Hepatic stellate cell (primary cell): Measurements from ENCODE around the gene RNPEPL1.

Source experiments
- DNase-seq: peaks from one replicate; pipeline ENCODE4 v3.0.0; 2011; ENCODE audit warnings: low spot score

RNPEPL1 gene

DNA sequence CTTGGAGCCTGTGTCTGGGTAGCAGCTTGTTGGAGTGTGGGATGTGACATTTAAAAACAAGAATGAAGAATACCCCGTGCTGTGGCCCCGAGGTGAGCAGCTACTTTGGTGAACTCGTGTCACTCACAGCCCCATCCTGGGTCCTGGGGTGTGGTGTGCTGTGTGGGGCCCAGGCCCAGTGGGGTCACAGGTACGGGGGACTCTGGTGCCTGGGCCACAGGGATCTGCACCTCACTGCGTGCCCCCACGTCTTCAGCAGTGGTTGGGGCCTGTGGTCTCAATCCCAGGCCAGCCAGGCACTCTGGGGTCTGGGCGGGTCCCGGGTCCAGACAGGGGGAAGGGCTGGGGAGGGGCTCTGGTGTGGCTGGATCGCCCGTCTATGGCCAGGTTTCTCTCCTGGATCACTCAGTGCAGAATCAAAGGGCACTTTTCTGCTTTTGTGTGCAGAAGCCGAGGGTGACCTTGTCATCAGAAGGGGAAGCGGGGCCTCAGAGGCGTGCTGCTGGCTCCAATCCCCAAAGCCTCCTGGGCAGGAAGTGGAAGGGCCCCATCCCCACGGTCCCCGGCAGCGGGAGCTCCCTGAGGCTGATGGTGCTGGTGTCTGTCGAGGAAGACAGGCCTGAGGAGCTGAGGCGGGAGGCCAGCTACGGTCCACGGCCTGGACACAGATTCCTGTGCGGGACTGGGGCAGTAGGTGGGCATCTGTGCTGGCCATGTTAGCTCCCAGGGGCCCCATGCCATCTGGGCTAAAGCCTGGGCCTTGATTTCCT is 58.4 kb downstream of the RNPEPL1 start:
- DNase-seq: no peak

DNA sequence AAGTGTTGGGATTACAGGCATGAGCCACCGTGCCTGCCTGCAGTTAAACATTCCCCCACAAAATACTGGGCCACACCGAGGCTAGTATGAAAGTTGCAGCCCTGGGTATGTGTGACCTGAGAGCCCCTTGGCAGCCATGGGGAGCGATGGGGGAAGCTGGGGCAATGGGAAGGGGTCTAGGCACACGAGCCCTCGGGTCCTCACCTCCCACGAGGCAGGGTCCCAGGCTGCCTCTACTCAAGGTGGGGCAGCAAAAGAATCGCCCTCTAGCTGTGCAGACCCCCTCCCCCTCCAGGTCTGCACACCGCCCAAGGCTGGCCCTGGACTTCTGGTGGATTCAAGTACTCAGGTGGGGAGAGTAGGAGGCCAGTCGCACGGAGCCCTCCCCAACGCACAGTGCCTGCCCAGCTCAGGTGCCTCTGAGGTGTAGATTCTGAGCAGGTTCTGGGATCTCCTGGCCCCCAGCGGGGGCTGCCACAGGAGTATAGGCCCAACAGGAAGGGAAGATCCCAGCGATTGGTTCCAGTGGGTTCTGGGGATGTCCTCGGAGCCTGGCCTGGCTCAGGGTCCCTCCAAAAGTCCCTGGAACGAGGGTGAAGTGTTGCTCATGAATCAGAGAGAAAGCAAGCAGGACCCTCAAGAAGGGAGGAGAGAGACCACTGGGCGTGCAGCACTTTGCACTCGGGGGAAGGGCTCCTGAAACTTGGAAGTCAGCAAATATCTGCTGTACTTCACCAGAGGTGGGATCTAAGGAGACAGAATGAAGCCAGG is 59.6 kb downstream of the RNPEPL1 start:
- no peak for DNase-seq

DNA sequence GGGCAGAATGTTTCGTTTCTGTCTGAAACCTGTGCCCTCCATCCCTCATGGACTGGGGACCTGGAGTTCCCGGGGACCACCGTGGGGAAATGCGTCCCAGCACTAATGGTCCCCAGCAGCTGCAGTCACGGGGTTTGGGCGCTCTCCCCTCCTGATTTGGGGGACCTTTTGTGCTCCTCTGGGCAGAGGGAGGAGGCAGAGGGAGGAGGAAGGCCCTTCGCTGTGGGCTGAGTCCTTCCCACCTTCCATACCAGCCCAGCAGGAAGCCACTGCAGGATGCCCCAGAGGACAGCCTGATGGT is 60.2 kb downstream of the RNPEPL1 start:
- DNase-seq: no peak

DNA sequence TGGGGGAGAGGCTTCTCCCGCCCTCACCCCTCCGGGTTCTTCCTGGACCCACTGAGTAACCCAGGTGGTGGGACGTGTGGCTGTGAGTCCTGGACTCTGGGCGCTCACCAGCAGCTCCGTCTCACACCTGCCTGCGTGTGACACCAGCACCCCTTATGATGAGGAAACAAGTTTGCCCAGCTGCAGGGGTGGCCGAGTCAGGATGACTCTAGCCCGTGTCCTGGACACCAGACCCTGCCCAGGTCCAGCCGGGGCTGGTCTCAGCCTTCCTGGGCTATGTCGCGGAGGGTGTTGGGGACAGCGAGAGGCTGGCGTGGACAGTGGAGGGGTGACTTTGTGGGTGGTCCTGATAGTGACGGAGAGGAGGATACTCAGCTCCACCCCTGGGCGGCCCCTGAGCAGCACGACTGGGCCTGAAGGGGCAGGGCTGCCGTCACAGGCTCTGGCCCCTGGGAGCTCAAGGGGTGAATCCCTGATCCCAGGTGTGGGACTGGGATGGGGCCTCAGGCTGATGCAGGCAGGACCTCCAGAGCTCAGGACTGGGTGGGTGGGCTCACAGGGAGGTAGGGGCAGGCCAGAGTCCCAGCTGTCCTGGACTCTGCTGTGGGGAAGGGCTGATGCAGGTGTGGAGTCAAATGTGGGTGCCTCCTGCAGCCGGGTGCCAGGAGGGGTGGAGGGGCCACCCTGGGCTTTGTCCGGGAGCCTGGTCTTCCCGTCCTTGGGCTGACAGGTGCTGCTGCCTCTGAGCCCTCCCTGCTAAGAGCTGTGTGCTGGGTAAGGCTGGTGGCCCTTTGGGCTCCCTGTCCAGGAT is 60.7 kb downstream of the RNPEPL1 start:
- no peak for DNase-seq

DNA sequence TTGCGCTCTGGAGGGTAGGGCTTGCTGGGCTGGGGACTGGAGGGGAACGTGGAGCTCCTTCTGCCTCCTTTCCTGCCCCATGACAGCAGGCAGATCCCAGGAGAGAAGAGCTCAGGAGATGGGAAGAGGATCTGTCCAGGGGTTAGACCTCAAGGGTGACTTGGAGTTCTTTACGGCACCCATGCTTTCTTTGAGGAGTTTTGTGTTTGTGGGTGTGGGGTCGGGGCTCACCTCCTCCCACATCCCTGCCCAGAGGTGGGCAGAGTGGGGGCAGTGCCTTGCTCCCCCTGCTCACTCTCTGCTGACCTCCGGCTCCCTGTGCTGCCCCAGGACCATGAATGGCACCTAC is 61.3 kb downstream of the RNPEPL1 start:
- DNase-seq: no peak

DNA sequence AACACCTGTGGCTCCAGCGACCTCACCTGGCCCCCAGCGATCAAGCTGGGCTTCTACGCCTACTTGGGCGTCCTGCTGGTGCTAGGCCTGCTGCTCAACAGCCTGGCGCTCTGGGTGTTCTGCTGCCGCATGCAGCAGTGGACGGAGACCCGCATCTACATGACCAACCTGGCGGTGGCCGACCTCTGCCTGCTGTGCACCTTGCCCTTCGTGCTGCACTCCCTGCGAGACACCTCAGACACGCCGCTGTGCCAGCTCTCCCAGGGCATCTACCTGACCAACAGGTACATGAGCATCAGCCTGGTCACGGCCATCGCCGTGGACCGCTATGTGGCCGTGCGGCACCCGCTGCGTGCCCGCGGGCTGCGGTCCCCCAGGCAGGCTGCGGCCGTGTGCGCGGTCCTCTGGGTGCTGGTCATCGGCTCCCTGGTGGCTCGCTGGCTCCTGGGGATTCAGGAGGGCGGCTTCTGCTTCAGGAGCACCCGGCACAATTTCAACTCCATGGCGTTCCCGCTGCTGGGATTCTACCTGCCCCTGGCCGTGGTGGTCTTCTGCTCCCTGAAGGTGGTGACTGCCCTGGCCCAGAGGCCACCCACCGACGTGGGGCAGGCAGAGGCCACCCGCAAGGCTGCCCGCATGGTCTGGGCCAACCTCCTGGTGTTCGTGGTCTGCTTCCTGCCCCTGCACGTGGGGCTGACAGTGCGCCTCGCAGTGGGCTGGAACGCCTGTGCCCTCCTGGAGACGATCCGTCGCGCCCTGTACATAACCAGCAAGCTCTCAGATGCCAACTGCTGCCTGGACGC is 61.9 kb downstream of the RNPEPL1 start:
- no peak for DNase-seq
